ENCODE results near the gene MELTF.

MELTF gene

DNA sequence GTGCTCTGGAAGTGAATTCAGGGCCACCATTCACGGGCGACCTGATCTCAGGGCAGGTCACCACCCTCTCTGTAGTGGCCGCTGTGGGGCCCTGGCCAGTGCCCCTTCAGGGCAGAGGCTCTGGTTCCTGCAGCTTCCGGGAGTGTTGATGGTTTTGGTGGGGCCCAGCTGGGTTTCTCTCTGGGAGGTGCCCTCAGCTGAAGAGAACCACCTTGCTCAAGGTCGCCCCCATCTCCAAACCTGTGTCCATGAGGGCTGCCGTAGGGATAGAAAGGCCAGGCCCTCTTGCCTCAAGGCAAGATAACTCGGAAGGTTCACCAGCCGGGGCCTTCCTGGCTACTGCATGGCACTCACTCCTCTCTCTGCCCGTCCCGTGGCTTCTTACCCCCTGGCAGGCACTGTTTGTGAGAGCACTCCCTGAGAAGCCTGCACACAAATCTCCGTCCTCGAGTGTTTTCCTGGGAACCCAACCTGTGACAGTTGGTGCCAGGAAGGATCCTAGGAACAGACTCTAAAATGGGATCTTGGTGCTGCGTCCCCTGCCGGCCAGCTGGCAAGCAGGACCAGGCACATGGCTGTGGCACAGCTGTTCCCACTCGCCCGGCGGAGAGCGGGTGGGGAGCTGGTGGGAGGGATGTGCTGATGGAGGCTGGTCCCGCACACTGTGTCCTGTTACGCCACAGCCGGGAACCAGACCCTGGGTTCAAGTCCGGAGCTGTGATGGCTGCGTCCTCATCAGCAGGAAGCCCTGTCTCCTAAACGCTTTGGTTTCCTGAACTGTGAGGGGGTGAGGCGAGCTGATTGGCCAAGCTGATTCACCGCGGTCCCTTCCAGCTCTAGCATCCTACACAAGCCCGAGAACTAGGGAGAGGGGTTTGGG, 37.8 kb downstream of the MELTF start:
- no peak for DNase-seq

DNA sequence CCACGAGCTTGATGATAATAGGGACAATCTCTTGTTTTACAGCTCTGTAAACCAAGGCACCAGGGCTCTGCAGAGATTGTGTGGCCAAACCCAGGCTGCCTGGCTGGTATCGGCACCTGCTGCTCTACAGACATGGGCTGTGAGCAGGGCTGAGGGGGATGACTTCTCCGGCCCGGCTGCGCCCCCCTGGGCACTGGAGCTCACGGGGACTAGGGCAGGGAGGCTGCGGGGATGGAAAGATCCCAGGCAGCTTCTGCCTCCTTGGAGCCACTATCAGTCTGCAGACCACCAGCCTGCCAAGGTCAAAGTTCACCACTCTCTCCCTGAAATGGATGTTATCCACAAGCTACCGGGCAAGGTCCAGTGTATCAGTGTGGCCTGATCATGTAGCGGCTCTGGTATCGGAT, 39.0 kb downstream of the MELTF start:
- DNase-seq = no peak

DNA sequence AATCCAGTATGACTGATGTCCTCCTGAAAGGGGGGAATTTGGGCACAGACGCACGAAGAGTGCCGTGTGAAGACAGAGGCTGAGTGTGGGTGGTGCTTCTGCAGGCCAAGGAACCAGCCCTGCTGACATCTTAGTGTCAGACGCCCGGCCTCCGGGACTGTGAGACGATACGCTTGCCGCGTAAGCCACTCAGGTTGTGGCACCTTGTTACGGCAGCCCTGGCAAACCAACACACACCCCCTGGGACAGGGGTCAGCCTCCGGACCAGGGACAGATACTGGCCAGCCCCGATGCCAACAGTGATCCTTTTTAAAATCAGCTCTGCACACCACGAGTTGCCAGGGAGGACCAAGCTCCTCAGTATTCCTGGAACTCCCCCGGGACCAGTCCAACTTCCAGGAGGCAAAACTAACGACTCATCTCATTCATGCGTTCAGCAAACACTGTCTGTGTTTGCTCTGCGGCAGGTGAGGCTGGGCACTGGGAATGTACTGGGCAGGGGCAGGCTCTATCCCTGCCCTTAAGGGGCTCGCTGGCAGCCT, 39.8 kb downstream of the MELTF start:
- DNase-seq = no peak

DNA sequence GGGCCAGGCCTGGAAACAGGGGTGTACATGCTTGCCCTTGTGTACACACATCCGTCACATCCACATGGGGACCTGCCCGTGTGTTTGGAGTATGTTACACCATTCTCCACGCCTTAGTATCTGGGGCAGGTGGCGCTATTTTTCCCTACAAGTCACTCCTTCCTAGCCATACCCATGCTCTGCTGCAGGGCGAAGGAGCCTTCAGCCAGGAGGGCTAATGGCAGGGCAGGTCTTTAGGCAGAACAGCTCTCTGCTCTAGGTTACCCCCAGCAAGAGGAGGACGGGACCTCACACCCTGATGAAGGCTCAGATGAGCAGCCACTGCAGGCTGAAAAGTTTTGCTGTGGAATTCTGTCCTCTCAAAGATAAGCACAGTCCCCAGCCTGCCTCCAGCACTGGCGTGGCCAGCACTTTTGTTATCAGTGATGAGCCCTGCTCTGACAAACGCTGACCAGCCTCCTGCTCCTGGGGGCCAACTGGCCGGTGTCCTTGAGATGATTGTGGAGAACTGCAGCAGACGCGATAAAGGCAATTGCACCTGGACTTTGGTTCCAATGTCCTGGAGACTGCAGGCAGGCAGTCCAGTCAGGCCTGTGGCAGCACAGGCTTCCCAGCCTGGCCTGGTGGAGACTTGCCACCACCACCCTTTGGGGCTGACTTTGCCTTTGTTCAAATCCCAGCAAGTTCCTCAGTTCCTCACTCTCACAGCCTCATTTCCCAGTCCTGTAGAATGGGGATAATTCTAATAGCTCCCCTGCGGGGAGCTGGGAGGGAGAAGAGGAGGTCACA, 41.2 kb downstream of the MELTF start:
- no peak for DNase-seq

DNA sequence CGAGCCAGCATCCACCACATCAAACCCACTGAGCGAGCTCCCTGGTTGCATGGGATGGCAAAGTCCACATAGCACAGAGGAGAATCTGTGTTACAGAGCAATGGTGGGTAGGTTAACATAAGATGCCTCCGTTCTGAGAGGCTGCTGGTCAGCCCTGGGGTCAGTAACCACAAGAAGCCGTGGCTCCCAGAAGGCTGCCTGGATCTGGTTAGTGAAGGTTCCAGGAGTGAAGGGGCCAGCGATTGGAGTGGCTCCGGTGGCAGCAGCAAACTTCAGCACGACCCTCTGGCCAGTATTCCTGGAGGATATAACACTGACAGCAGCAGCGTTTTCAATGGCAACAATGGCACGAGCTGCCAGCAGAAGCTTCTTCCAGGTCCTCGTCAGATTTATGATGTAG, 42.6 kb downstream of the MELTF start:
- no peak for DNase-seq

DNA sequence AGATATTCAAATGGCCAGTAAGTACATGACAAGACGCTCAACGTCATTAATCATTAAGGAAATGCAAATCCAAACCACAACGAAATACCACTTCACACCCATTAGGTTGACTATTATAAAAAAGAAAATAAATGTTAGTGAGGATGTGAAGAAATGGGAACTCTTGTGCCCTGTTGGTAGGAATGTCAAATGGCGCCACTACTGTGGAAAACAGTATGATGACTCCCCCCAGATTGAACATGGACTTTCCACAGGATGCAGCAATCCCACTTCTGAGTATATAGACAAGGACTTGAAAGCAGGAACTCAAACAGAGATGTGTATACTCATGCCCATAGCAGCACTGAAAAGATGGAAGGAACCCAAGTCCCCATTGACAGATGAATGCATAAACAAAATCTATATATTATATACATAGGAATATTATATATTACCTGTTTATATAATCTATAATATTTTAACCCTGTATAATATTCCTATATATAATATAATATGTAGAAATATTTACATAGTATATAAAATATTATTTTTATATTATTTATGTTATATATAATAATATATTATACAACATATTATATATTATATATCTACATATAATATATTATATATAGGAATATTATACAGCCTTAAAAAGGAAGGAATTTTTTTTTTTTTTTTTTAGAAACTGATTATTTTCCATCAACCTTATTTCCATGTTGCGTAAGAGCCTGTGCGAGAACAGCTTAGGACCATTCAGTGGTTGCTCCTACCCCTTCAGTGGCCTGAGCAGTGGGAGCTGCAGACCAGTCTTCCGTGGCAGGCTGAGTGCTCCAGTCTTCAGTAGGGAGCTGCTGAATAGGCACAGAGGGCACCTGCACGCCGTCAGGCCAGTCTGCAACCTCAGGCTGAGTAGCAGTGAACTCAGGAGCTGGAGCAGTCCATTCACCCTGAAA, 43.4 kb downstream of the MELTF start:
- no peak for DNase-seq

DNA sequence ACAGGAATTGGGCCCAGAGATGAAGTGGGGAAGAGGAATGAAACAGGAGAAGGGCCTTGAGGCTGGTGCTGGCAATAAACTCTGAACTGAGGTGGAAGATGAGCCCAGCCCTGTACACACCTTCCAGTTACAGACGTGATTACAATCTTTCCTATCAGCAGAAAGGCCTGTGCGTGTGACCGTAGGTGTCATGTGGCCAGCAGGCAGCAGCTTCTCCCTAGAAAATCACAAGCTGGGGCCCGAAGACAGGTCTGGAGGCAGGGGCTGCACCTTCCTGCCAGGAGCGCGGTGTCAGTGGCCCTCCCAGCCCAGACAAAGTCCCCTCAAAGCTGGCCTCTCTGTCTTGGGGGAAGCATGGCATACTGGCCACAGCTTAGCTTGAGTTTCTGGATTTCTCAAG, 44.3 kb downstream of the MELTF start:
- DNase-seq = no peak

DNA sequence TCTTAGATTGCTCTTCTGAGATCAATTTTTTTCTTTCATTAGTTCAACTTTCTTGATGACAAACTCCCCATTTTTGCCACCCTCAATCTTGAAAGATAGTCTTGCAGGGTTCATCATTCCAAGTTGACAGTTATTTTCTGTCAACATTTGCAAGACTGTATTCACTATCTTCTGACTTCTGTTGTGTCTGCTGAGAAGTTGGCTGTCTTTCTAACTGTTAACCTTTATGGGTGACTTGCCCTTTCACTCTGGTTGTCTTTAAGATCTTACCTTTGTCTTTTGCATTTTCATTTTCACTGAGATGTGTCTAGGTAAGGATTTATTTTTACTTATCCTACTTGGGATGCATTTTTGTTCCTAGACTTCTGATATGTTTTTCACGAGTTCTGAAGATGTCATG, 46.4 kb downstream of the MELTF start:
- no peak for DNase-seq

DNA sequence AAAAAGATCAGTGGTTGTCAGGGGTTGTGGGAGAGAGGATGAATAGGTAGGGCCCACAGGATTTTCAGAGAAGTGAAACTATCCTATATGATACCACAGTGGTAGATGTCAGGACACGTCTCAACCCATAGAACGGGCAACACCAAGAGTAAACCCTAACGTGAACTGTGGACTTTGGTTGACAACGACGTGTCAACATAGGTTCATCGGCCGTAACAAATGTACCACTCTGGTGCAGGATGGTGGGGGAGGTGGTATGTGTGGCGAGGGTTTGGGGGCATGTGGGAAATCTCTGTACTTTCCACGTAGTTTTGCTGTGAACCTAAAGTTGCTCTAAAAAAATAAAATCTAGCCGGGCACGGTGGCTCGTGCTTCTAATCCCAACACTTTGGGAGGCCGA, 48.0 kb downstream of the MELTF start:
- DNase-seq = no peak

DNA sequence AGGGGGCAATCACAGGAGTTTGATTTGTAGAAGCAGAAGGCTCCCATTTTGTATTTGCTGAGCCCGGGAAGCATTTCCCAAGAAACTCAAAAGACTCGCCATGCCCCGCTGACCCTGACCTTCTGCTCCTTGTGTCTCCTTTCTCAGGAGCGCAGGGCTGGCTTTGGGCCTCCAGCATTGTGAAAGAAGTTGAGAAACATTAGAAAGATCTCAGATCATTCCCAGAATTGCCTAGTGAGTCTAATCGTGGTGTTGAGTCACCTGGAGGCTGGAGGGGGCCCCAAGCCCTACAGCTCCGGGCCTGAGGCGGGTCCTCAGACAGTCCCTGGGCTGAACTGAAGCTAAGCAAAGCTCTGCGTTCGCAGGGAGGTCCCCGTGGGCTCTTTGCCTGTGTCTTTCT, 50.1 kb downstream of the MELTF start:
- no peak for DNase-seq

DNA sequence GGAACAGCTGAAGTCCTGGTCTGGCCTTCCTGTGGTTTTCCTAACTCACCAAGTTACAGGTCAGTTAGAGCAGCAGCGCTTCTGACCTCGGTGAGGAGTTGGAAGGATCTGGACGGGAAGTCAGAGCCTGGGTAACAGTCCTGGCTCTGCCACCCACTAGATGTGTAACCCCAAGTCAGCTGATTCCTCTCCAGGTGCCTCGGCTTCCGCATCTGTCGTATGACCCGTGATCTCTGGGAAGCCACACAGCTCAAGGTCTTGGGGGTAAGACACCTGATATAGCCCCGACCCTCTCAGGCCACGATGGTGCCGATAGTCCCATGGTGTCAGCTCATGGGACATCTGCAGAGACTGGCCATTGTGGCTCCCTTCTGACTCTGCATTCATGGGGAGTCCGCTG, 52.7 kb downstream of the MELTF start:
- no peak for DNase-seq

DNA sequence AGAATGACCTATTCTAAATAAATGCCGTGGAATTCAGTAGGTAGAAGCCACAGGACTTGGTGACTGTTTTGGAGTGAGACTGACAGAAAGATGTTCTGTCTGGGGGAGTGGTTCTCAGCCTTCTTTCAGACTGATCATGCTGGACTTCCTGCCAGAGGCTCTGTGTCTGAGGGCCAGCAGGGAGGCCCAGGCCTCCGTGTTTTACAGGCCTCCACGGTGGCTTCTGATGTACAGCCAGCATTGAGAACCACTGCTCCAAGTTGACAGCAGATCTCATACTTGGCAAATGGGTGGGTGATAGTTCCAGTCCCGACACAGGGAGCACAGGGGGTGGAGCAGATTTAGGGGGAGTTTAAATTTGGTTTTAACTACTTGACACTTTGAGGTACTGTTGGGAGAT, 54.3 kb downstream of the MELTF start:
- DNase-seq = no peak

DNA sequence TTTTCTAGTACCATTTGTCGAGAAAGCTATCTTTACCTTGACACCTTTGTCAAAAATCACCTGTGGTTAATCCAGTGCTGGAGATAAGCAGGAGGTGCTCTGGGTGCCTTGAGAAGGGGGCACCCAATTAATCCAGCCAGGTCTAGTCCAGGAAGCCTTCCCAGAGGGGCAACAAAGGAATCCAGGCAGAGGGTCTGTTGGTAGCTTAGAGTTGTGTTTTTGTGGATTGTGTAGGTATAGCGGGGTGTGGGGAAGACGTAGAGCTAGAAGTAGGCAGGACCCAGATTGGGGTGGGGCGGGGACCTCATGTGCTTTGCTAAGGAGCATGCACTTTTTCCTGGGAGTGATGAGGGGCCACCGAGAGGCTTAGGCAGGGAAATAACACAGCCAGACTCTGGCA, 55.0 kb downstream of the MELTF start:
- DNase-seq = no peak

DNA sequence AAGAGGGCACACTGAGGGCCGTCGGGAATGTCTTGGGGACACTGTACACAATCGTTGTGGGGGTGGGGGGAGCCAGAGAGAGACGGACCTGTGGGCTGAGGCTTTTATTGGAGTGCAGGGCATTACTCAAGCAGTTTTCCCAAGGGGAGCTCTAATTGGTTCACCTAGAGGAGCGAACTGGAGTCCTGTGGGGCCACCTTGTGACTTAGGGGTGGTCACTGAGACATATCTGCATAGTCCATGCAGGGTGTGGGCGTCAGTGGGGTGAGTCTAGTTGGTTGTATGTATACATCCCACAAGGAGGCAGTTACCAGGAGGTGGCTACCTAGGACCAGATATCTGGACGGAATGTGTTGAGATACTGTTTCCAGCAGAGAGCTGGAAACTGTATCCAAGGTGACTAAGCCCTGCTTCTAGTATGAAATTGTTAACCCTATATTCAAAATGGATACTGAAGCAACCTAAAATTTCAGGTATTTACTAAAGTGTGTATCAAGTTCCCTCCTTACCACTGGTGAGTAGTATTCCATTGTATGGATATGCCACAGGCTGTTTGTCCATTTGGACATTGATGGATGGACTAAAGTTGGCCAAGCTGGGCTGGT, 58.4 kb downstream of the MELTF start:
- DNase-seq = no peak

DNA sequence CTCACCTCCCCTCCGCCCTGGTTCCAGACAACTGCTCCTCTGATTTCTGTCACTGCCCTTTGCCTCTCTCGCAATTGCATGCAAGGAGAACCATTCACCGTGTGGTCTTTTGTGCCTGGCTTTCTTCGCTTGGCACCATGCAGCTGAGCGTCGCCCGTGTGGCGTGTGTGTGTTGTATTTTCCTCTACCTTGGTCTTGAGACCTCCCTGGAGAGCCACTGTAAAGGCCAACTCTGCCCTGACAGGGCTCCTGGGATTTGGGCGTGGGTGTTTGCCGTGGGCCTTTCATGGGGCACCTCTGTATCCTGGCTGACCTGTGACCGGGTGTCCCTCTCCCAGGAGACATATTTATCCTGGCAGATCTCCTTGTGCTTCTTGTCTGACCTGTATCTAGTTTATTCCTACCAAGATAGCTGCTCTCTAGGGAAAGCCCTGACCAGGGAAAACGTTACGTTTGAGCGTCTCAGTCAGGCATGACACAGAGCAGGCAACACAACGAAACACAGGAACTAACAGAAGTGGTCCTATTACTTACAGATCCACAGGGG, 59.0 kb downstream of the MELTF start:
- DNase-seq = no peak

DNA sequence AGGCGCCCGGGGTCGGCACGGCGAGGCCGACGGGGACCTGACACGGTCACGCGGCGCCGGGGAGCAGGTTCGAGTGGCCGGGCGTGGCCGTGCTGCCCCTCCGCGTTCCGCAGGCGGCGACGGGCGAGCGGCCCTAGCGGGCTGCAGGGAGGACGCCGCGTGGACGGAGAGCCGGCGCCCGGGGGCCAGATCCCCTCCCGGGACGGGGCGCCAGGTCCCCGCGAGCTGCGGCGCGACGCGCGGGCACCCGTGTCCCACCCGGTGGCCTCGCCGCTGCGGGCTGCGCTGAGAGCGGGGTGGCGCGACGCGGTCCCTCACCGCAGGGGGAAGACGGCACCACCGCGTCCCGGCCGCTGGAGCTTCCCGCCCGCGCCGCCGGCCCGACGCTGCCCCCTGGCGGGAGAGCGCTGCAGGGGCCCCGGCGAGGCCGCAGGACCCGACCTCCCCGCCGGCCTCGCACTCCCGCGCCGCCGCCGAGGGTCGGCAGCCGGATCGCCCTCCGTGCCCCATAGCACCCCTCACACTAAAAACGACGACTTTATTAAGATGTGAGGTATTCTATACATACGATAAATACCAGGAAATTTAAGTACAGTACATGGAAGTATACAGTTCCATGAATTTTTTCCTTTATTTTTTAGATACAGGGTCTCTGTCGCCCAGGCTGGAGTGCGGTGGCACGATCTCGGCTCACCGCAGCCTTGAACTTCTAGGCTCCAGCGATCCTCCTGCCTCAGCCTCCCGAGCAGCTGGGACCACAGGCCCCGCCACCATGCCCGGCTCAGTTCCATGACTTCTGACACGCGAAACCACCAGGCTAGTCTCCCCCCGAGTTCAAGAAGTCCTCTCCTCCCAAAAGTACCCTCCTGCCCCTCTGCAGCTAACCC, 59.7 kb downstream of the MELTF start:
- DNase-seq = peak; percentile 51

DNA sequence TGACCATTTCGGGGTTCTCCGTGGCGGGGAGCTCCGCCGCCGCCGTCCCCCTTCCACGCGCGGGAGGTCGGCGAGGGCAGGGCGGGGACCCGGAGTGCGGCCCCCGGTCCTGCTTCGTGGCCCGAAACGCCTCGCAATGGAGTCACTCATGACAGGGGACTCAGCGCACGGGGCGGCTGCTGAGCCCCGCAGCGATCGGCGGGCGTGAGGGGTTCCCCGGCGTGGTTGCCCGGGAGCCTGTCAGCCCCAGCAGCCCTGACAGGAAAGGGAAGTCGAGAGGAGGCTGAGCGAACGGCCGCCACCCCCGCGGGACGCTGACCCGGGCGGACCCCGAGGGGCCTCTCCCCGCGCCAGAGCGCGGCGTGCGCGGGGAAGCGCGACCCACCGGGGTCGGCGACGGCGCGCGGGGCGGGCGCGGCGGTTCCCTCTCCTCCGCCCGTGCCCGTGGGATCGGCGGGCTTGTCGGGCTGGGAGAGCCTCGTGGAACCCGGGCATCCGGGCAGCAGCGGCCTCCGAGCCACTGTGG, 60.4 kb downstream of the MELTF start:
- DNase-seq = peak; percentile 14

DNA sequence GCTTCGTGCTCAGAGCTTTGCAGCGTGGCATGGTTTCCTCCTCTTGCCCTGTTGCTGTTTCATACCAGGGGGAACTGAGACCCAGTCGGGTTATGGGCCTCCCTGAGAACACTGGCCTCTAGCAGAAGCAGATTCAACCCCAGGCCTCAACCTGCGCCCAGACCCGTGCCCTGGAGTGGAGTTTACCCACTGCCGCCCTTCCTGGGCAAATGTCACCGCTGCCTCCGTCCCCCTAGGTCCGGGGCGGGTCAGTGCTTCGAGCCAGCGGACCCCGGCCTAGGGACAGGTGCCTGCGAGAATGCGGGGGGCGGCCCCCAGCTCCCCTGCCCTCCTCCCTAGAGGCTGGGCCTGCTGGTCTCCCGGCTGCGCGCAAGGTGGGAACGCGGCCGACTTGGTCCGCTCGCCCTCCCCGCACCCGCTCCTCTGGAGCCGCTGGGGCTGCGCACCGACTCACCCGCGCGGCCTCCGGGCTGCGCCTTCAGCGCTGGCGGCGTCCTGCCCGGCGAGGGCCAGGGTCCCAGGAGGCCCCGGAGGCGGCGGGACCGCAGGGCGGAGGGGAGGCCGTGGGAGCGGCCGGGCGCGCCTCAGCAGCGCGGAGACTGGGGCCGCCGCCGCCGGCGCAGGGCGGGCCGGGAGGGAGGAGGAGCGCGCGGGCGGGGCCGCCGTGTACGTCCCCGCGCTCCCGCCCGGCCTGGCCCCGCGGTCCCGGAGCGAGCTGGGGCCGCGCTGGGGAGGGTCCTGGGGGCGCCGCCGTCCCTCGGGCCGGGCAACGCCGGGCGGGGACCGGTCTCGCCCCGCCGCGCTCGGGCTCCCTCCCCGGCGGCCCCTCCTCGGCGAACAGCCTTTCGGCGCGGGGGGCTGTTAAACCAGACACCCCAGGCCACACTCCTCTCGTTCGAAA, 61.1 kb downstream of the MELTF start, which contains the start of gene PIGZ:
Gene PIGZ, minus strand, starts transcription at position 601 of the 901 bp plus-strand sequence. CDS start 16,802 bp downstream, outside the sequence.
- DNase-seq = no peak

DNA sequence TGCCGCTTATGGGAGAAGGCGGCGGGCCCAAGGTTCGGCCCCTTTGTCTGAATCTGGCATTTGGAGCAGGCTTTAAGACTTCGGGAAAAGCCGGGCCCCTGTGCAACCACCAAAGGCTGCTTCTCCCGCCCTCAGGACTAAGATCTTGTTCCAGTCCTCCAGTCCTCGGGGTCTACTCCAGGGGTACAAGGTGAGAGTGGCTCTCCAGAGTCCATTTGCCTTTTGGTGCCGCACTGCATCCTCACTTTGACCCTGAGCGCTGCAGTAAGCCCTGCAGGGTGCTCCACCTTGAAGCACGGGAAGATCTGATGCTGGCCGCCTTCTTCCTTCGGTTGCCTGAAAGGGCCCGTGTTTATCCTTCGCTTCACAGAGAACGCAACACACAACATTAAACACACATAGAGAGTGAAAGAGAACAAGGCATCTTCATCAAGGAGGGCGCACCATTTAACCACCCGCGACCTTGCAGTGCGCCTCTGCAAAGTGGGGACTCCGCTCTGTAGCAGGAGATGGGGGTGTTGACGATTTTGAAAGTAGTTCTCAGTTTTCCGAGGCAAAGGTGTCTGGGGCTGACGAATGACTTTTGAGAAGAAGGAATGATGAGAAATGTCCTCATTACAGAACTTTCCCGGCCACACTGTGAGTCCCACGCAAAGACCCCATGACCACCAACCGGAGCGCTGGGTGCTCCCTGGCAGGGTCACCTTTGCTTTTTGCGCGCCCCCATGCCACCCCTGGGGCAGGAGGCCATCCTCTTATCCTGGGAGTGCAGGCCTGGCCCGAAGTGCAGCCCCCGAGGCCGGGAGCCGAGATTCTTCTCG, 62.0 kb downstream of the MELTF start:
- DNase-seq = no peak
